ENCODE results near the gene CYB5R2.

GRCh38 chr11:7632211-7632610 lies 41.1 kb downstream of the CYB5R2 start:
- TF ChIP-seq EZH2 (IDR thresholded peaks at IDR 0.05; ENCODE audit: low read length), result no peak
- TF ChIP-seq CTCF (optimal IDR thresholded peaks at IDR 0.05 in 1 of 3, IDR thresholded peaks at IDR 0.05 in 1 of 3, conservative IDR thresholded peaks at IDR 0.05 in 1 of 3; ENCODE audit: extremely low read depth in 1 of 3, insufficient read depth in 2 of 3, low read length in 3 of 3), result no peak
